ENCODE data around the gene TSR1.

Gene TSR1

GRCh38 chr17:2374549-2375285 is 38.5 kb upstream of the TSR1 start:
- DNase-seq (ENCODE audit: low read depth, low spot score), result no peak
- no peak for TF ChIP-seq CTCF (IDR thresholded peaks at IDR 0.05; ENCODE audit: insufficient read depth, low read length, missing control alignments)
- CTCF ChIA-PET, result interaction anchor here (0.7 to 9.8 kb wide), 5 partner anchors 8 to 92 kb away, joined by 3 to 74 read pairs (median 5); no protein-coding TSS in a partner anchor
- H3K4me3 ChIP-seq (ENCODE audit: low read depth, low read length), result no peak overlapping the region
- POLR2A ChIA-PET, result interaction anchor here (1.5 kb wide), 1 partner anchor 8 kb away, joined by 3 read pairs; no protein-coding TSS in a partner anchor

- DNase-seq (ENCODE audit: low read depth, low spot score), result no peak
- CTCF ChIA-PET, result interaction anchor here (1.6 to 9.8 kb wide), 4 partner anchors 10 to 86 kb away, joined by 3 to 74 read pairs (median 16); no protein-coding TSS in a partner anchor
- no peak for TF ChIP-seq CTCF (IDR thresholded peaks at IDR 0.05; ENCODE audit: insufficient read depth, low read length, missing control alignments)
- POLR2A ChIA-PET, result interaction anchor here (1.5 kb wide), 1 partner anchor 9 kb away, joined by 3 read pairs; no protein-coding TSS in a partner anchor
- H3K4me3 ChIP-seq (ENCODE audit: low read depth, low read length), result no peak overlapping the region
Observed at GRCh38 chr17:2373179-2373578, 36.9 kb upstream of the TSR1 start.

GRCh38 chr17:2372681-2373080 is 36.4 kb upstream of the TSR1 start:
- ChIA-PET POLR2A (no interaction called here), CTCF (interaction anchor here (1.6 to 9.8 kb wide), 4 partner anchors 10 to 86 kb away, joined by 3 to 74 read pairs (median 16); no protein-coding TSS in a partner anchor)
- H3K4me3 ChIP-seq (ENCODE audit: low read depth, low read length), result no peak overlapping the region
- DNase-seq (ENCODE audit: low read depth, low spot score), result no peak
- TF ChIP-seq CTCF (IDR thresholded peaks at IDR 0.05; ENCODE audit: insufficient read depth, low read length, missing control alignments), result no peak

- no peak for DNase-seq (ENCODE audit: low read depth, low spot score)
- ChIA-PET CTCF (interaction anchor here (1.6 to 9.8 kb wide), 4 partner anchors 9 to 87 kb away, joined by 3 to 74 read pairs (median 44); no protein-coding TSS in a partner anchor), POLR2A (interaction anchor here (1.2 kb wide), 1 partner anchor 10 kb away, joined by 4 read pairs; no protein-coding TSS in a partner anchor)
- H3K4me3 ChIP-seq (ENCODE audit: low read depth, low read length), result no peak overlapping the region
- TF ChIP-seq CTCF (IDR thresholded peaks at IDR 0.05; ENCODE audit: insufficient read depth, low read length, missing control alignments), result no peak
Observed at GRCh38 chr17:2372180-2372579, 35.9 kb upstream of the TSR1 start.

- no peak for TF ChIP-seq CTCF (IDR thresholded peaks at IDR 0.05; ENCODE audit: insufficient read depth, low read length, missing control alignments)
- POLR2A ChIA-PET, result interaction anchor here (1.2 kb wide), 1 partner anchor 11 kb away, joined by 4 read pairs; no protein-coding TSS in a partner anchor
- H3K4me3 ChIP-seq (ENCODE audit: low read depth, low read length), result no peak overlapping the region
- CTCF ChIA-PET, result interaction anchor here (0.9 to 11.0 kb wide), 8 partner anchors 10 to 316 kb away, joined by 3 to 80 read pairs (median 8); partner anchors contain the start of gene HIC1
- DNase-seq (ENCODE audit: low read depth, low spot score), result no peak
Observed at GRCh38 chr17:2371183-2372130, 35.2 kb upstream of the TSR1 start.
